Endodermal cell (in vitro differentiated cells): ENCODE results near the gene AOPEP. TPM values are rescaled to one million over a fixed set of nuclear protein-coding genes. Genes with fewer than 3 reads are reported as not detected.
A peak's percentile ranks its signal among the peaks of the same experiment; 100 is the strongest.

Source experiments
- DNase-seq: peaks from one replicate; pipeline ENCODE4 v3.0.0-alpha.2; 2017
- H3K27ac ChIP-seq: 2 replicates; pipeline ENCODE4 v1.5.1; 2013; ENCODE audit warnings: mild to moderate bottlenecking, low read depth, low read length, moderate library complexity
- H3K27me3 ChIP-seq: 2 replicates; pipeline ENCODE4 v1.6.1; 2013; ENCODE audit warnings: mild to moderate bottlenecking, low read length, moderate library complexity; ENCODE audit not compliant: insufficient read depth, control insufficient read depth, poor library complexity, severe bottlenecking
- H3K36me3 ChIP-seq: 2 replicates; pipeline ENCODE4 v1.7.0; 2013; ENCODE audit warnings: mild to moderate bottlenecking, low read length, moderate library complexity; ENCODE audit not compliant: control insufficient read depth, insufficient read depth
- H3K4me1 ChIP-seq: one replicate; pipeline ENCODE4 v1.7.0; 2013; ENCODE audit warnings: low read length; ENCODE audit not compliant: control insufficient read depth, insufficient read depth
- H3K4me3 ChIP-seq: 2 replicates; pipeline ENCODE4 v1.5.1; 2013; ENCODE audit warnings: mild to moderate bottlenecking, low read length, moderate library complexity
- H3K9ac ChIP-seq: 2 replicates; pipeline ENCODE4 v1.6.1; 2013; ENCODE audit warnings: mild to moderate bottlenecking, low read length, moderate library complexity; ENCODE audit not compliant: poor library complexity, severe bottlenecking; ENCODE audit errors: extremely low read depth
- H3K9me3 ChIP-seq: 2 replicates; pipeline ENCODE4 v1.6.1; 2013; ENCODE audit warnings: mild to moderate bottlenecking, low read length, moderate library complexity; ENCODE audit not compliant: control insufficient read depth
- H3K27ac Mint-ChIP-seq: 2 replicates; pipeline ENCODE4 v1.8.0; 2020; ENCODE audit warnings: mixed read lengths
- H3K27me3 Mint-ChIP-seq: 2 replicates; pipeline ENCODE4 v1.8.0; 2021; ENCODE audit warnings: mild to moderate bottlenecking, mixed read lengths; ENCODE audit not compliant: insufficient read depth
- H3K36me3 Mint-ChIP-seq: 2 replicates; pipeline ENCODE4 v1.8.0; 2020; ENCODE audit warnings: low read depth, mixed read lengths
- H3K4me1 Mint-ChIP-seq: 2 replicates; pipeline ENCODE4 v1.8.0; 2020; ENCODE audit warnings: mixed read lengths
- H3K4me3 Mint-ChIP-seq: 2 replicates; pipeline ENCODE4 v1.8.0; 2020; ENCODE audit warnings: mild to moderate bottlenecking, moderate library complexity, mixed read lengths
- H3K9me3 Mint-ChIP-seq: 2 replicates; pipeline ENCODE4 v1.8.0; 2020; ENCODE audit warnings: mild to moderate bottlenecking, mixed read lengths
- CTCF ChIP-seq: fragments of 200-600 bp; sonication (generic); conservative IDR thresholded peaks from 2 replicates; pipeline ENCODE4 v1.5.0; 2021; ENCODE audit warnings: antibody characterized with exemption, mild to moderate bottlenecking
- WGBS, 2 experiments: methylation state at CpG; one replicate each; pipeline versions ENCODE4 v1.1.5 to v1.1.7; 2013; ENCODE audit warnings: missing lambda C conversion rate in 2 of 2, mixed read lengths in 1 of 2; ENCODE audit not compliant: insufficient coverage in 1 of 2, insufficient read length in 1 of 2; 5-methylcytosine and 5-hydroxymethylcytosine counted together
- total RNA-seq, 2 donors: library from RNA; stranded (reverse); fragmentation: NEBNext Ultra II Directional in 1 of 2; extraction: Animal tissue kit (Norgen Biotek cat#: 25700) in 1 of 2; gene quantifications; 2 replicates in 1 of 2; 3 replicates in 1 of 2; pipeline ENCODE4 v1.2.1, GENCODE V29; 2021

The AOPEP gene
- total RNA-seq, 2 donors from 2014 or later, result 23.4 to 33.7 TPM

GRCh38 chr9:95095641-95096355 is 369.3 kb downstream of the AOPEP start:
- Histone ChIP-seq H3K27ac (no peak overlapping the region), H3K9ac (no peak overlapping the region), H3K4me1 (peaks cover 13% of the 10 kb centered on the region), H3K4me3 (no peak overlapping the region), H3K9me3 (no peaks in the 10 kb centered on the region), H3K36me3 (peaks cover 1% of the 10 kb centered on the region), H3K27me3 (no peaks in the 10 kb centered on the region)
- Mint-ChIP-seq H3K27me3 (no peaks in the 10 kb centered on the region), H3K27ac (no peak overlapping the region), H3K4me1 (peaks cover 14% of the 10 kb centered on the region), H3K4me3 (no peak overlapping the region), H3K36me3 (peaks cover 13% of the 10 kb centered on the region), H3K9me3 (no peaks in the 10 kb centered on the region)
- WGBS, 2 experiments, result 85 to 93% methylated on average over 12 to 22 of the region's 22 CpGs
- no peak for DNase-seq
- no peak for TF ChIP-seq CTCF

- H3K27ac Mint-ChIP-seq, result no peak overlapping the region
- H3K9me3 ChIP-seq, result no peaks in the 10 kb centered on the region
- 89 to 96% methylated on average over 3 to 12 of the region's 12 CpGs for WGBS, 2 experiments
- peaks cover 7% of the 10 kb centered on the region for H3K36me3 ChIP-seq
- H3K9ac ChIP-seq, result no peak overlapping the region
- H3K4me1 ChIP-seq, result peaks cover 9% of the 10 kb centered on the region
- peaks cover 12% of the 10 kb centered on the region for H3K4me1 Mint-ChIP-seq
- H3K9me3 Mint-ChIP-seq, result no peaks in the 10 kb centered on the region
- no peak overlapping the region for H3K4me3 Mint-ChIP-seq
- H3K4me3 ChIP-seq, result no peak overlapping the region
- H3K27me3 Mint-ChIP-seq, result no peaks in the 10 kb centered on the region
- DNase-seq, result no peak
- H3K36me3 Mint-ChIP-seq, result peaks cover 13% of the 10 kb centered on the region
- peak; percentile 28 for TF ChIP-seq CTCF
- no peaks in the 10 kb centered on the region for H3K27me3 ChIP-seq
- no peak overlapping the region for H3K27ac ChIP-seq
Measured at GRCh38 chr9:95096381-95096780, 369.9 kb downstream of the AOPEP start.

- H3K36me3 Mint-ChIP-seq, result peaks cover 13% of the 10 kb centered on the region
- 91 to 98% methylated on average over 5 to 6 of the region's 6 CpGs for whole genome bisulfite sequencing, 2 experiments
- H3K27me3 ChIP-seq, result no peaks in the 10 kb centered on the region
- H3K4me3 Mint-ChIP-seq, result no peak overlapping the region
- no peak overlapping the region for H3K9ac ChIP-seq
- no peak overlapping the region for H3K27ac Mint-ChIP-seq
- no peak overlapping the region for H3K4me3 ChIP-seq
- H3K9me3 ChIP-seq, result no peaks in the 10 kb centered on the region
- H3K36me3 ChIP-seq, result peaks cover 12% of the 10 kb centered on the region
- no peaks in the 10 kb centered on the region for H3K9me3 Mint-ChIP-seq
- DNase-seq, result no peak
- H3K4me1 Mint-ChIP-seq, result peaks cover 8% of the 10 kb centered on the region
- H3K27me3 Mint-ChIP-seq, result no peaks in the 10 kb centered on the region
- TF ChIP-seq CTCF, result no peak
- H3K27ac ChIP-seq, result no peak overlapping the region
- H3K4me1 ChIP-seq, result peaks cover 5% of the 10 kb centered on the region
Measured at GRCh38 chr9:95096807-95097206, 370.3 kb downstream of the AOPEP start.
